ENCODE data around the gene ITGA2B. TPM values are rescaled to one million over a fixed set of nuclear protein-coding genes. Genes with fewer than 3 reads are reported as not detected.

Gene ITGA2B
- total and polyA plus RNA-seq, 2 of the 13 experiments (the other 11 are each of a cell fraction or from before 2014, with no cell fraction given): 0.38 to 1.1 TPM

GRCh38 chr17:44349553-44350070 is 39.8 kb downstream of the ITGA2B start:
- intact Hi-C loops (cut with micrococcal nuclease; ENCODE audit: unreplicated experiment): loop anchor here (10.0 kb wide), 1 partner anchor 175 kb away; no protein-coding TSS in a partner anchor
- ATAC-seq (no peak), DNase-seq (ENCODE audit: low spot score) (no peak), FAIRE-seq (no peak)
- Histone ChIP-seq H3K27ac (ENCODE audit: extremely low read length, insufficient read depth, low read length) (no peak overlapping the region), H3K9ac (ENCODE audit: insufficient read depth, low read depth, low read length) (no peak overlapping the region), H2AFZ (ENCODE audit: low read length) (no peak overlapping the region), H3K27me3 (ENCODE audit: control insufficient read depth in 1 of 2, insufficient read depth in 2 of 2, low read length in 2 of 2) (no peaks in the 10 kb centered on the region), H3K36me3 (replicated peaks in 1 of 2; ENCODE audit: control insufficient read depth in 1 of 2, insufficient read depth in 2 of 2, low read length in 2 of 2) (peaks cover 9 to 30% of the 10 kb centered on the region in 2 experiments), H4K20me1 (ENCODE audit: insufficient read depth, low read length) (no peaks in the 10 kb centered on the region), H3K4me1 (ENCODE audit: insufficient read depth, low read length) (peaks cover 10% of the 10 kb centered on the region), H3K4me3 (replicated peaks in 1 of 3; ENCODE audit: insufficient read depth in 1 of 3, low read depth in 2 of 3, low read length in 3 of 3) (no peak overlapping the region), H3K4me2 (ENCODE audit: low read depth, low read length) (no peak overlapping the region), H3K9me3 (ENCODE audit: low read length) (no peaks in the 10 kb centered on the region), H3K79me2 (ENCODE audit: insufficient read depth, low read length) (peaks cover 4% of the 10 kb centered on the region)
- no TSS peak for BruUV-seq (replicated peaks)
- ChIA-PET POLR2A (no interaction called here), CTCF (ENCODE audit: low intra/inter-chr PET ratio, low total read pairs) (no interaction called here)
- 87% methylated on average over 8 of the region's 12 CpGs for WGBS (ENCODE audit: low lambda C conversion rate)
- in situ Hi-C loops (cut with HindIII; ENCODE audit: extremely low pct_ligation_motif_present, low pct_unique_long_range_greater_than_20kb): no loop called here
- TF ChIP-seq MBNL3 (CRISPR knock-in tag; conservative IDR thresholded peaks at IDR 0.05) (no peak), RFXAP (CRISPR knock-in tag; IDR thresholded peaks at IDR 0.05; ENCODE audit: borderline replicate concordance) (no peak), ZNF781 (CRISPR knock-in tag; IDR thresholded peaks at IDR 0.05; ENCODE audit: borderline replicate concordance, not compliant biosample characterization) (no peak), SNAPC4 (CRISPR knock-in tag; IDR thresholded peaks at IDR 0.05) (no peak), HINFP (CRISPR knock-in tag; IDR thresholded peaks at IDR 0.05; ENCODE audit: low read depth) (no peak), WIZ (CRISPR knock-in tag; IDR thresholded peaks at IDR 0.05) (no peak), KIAA2018 (CRISPR knock-in tag; IDR thresholded peaks at IDR 0.05; ENCODE audit: borderline replicate concordance) (no peak), SP140L (CRISPR knock-in tag; IDR thresholded peaks at IDR 0.05; ENCODE audit: borderline replicate concordance) (no peak), ZNF251 (CRISPR knock-in tag; IDR thresholded peaks at IDR 0.05) (no peak)
